Peyer's patch (tissue), 4 donors: Measurements from ENCODE around the gene NT5DC4.

Experiments
- POLR2A ChIP-seq, 2 donors: fragments of 450-650 bp; IDR thresholded peaks; one replicate each; pipeline ENCODE4 v1.5.1; 2017; ENCODE audit warnings: antibody characterized with exemption in 2 of 2, mild to moderate bottlenecking in 2 of 2, moderate library complexity in 2 of 2
- TF ChIP-seq, protein P1 (sequence below), 6 experiments: fragments of 450-650 bp in 4 of 6; fragments of 200-600 bp in 2 of 6; sonication (generic) in 1 of 6; IDR thresholded peaks; one replicate each; pipeline ENCODE4 v1.5.1; 2017 to 2019; ENCODE audit warnings: antibody characterized with exemption in 6 of 6, mild to moderate bottlenecking in 3 of 6, moderate library complexity in 1 of 6

- no peak for TF ChIP-seq POLR2A (IDR thresholded peaks at IDR 0.05)
- TF ChIP-seq, protein P1, sequence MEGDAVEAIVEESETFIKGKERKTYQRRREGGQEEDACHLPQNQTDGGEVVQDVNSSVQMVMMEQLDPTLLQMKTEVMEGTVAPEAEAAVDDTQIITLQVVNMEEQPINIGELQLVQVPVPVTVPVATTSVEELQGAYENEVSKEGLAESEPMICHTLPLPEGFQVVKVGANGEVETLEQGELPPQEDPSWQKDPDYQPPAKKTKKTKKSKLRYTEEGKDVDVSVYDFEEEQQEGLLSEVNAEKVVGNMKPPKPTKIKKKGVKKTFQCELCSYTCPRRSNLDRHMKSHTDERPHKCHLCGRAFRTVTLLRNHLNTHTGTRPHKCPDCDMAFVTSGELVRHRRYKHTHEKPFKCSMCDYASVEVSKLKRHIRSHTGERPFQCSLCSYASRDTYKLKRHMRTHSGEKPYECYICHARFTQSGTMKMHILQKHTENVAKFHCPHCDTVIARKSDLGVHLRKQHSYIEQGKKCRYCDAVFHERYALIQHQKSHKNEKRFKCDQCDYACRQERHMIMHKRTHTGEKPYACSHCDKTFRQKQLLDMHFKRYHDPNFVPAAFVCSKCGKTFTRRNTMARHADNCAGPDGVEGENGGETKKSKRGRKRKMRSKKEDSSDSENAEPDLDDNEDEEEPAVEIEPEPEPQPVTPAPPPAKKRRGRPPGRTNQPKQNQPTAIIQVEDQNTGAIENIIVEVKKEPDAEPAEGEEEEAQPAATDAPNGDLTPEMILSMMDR (IDR thresholded peaks at IDR 0.05), result no peak
Observed at GRCh38 chr2:112723995-112724394, 3.2 kb downstream of the NT5DC4 start.
